Measurements from ENCODE around the gene SLC4A2. TPM values are rescaled to one million over a fixed set of nuclear protein-coding genes. Genes with fewer than 3 reads are reported as not detected.

Gene SLC4A2
- total and polyA plus RNA-seq, 2 of the 8 experiments (the other 6 are each of a cell fraction or from before 2014, with no cell fraction given): 72.6 to 147 TPM

GRCh38 chr7:151066273-151066974 is 7.0 kb downstream of the SLC4A2 start:
- Histone ChIP-seq H2BK5ac (ENCODE audit: low read depth, low read length) (no peak overlapping the region), H3K4me1 (replicated peaks in 1 of 4; ENCODE audit: control insufficient read depth in 3 of 4, insufficient read depth in 4 of 4, low read length in 3 of 4) (peaks cover 3 to 16% (median 14%) of the 10 kb centered on the region in 4 experiments), H3K18ac (ENCODE audit: extremely low read depth, low read length) (no peak overlapping the region), H2AFZ (ENCODE audit: low read length) (no peak overlapping the region), H4K91ac (replicated peaks; ENCODE audit: insufficient read length, low read length) (no peak overlapping the region), H3K23me2 (ENCODE audit: low read depth, low read length) (peaks cover 11% of the 10 kb centered on the region; the same call in 1 of the 2 replicates), H2BK12ac (ENCODE audit: low read depth, low read length) (no peak overlapping the region), H3K79me1 (ENCODE audit: low read depth, low read length) (peaks cover 3% of the 10 kb centered on the region; the same call in 1 of the 2 replicates), H2AK5ac (ENCODE audit: low read depth, low read length) (no peak overlapping the region), H3K4me2 (ENCODE audit: insufficient read depth in 1 of 2, low read depth in 2 of 2, low read length in 2 of 2) (no peak overlapping the region), H3K27me3 (replicated peaks in 1 of 4; ENCODE audit: control insufficient read depth in 3 of 4, extremely low read depth in 1 of 4, insufficient read depth in 3 of 4, low read length in 3 of 4) (no peaks in the 10 kb centered on the region), H4K5ac (ENCODE audit: insufficient read length, low read depth, low read length) (no peak overlapping the region), H3K4ac (replicated peaks; ENCODE audit: insufficient read length, low read depth, low read length) (no peak overlapping the region), H2BK120ac (replicated peaks; ENCODE audit: low read depth, low read length) (no peak overlapping the region), H3K4me3 (ENCODE audit: extremely low read depth in 1 of 4, insufficient read depth in 2 of 4, low read depth in 3 of 4, low read length in 4 of 4) (no peak overlapping the region), H3K9ac (replicated peaks in 1 of 4; ENCODE audit: extremely low read depth in 1 of 4, low read depth in 3 of 4, low read length in 3 of 4) (no peak overlapping the region), H2BK20ac (ENCODE audit: low read length) (no peak overlapping the region), H3K14ac (ENCODE audit: insufficient read length) (no peak overlapping the region), H3K36me3 (ENCODE audit: control insufficient read depth in 2 of 4, insufficient read depth in 4 of 4, low read length in 3 of 4) (peaks cover 13 to 56% (median 34%) of the 10 kb centered on the region in 4 experiments), H2BK15ac (ENCODE audit: low read length) (no peak overlapping the region), H3K79me2 (ENCODE audit: control insufficient read depth in 1 of 2, insufficient read depth in 2 of 2, low read length in 2 of 2) (peaks cover 0 to 8% of the 10 kb centered on the region in 2 experiments; a peak in 1 of 4 replicates), H4K8ac (ENCODE audit: extremely low read depth, insufficient read depth, low read length) (no peak overlapping the region), H3K23ac (ENCODE audit: insufficient read length) (no peak overlapping the region), H4K20me1 (replicated peaks in 1 of 2; ENCODE audit: control insufficient read depth in 1 of 2, insufficient read depth in 2 of 2, low read length in 2 of 2) (peaks cover 5 to 11% of the 10 kb centered on the region in 2 experiments), H3K27ac (ENCODE audit: low read depth, low read length) (no peak overlapping the region), H3K56ac (replicated peaks; ENCODE audit: insufficient read length, low read depth, low read length) (no peak overlapping the region), H3K9me3 (ENCODE audit: insufficient read depth in 2 of 2, low read depth in 1 of 2, low read length in 1 of 2) (no peaks in the 10 kb centered on the region)
- TF ChIP-seq RAD21 (IDR thresholded peaks at IDR 0.05 in 1 of 2, conservative IDR thresholded peaks at IDR 0.05 in 1 of 2; ENCODE audit: low read depth in 2 of 2, low read length in 2 of 2) (no peak), RXRA (IDR thresholded peaks at IDR 0.05; ENCODE audit: insufficient read depth, low read depth, low read length) (no peak), SIX5 (IDR thresholded peaks at IDR 0.05; ENCODE audit: low read depth, low read length) (no peak), EZH2 (IDR thresholded peaks at IDR 0.05; ENCODE audit: low read depth, low read length, severe bottlenecking) (no peak), NRF1 (IDR thresholded peaks at IDR 0.05; ENCODE audit: low read depth, low read length) (no peak), CTBP2 (IDR thresholded peaks at IDR 0.05; ENCODE audit: borderline replicate concordance, insufficient read depth, insufficient read length, low read length) (no peak), GTF2F1 (IDR thresholded peaks at IDR 0.05; ENCODE audit: borderline replicate concordance, low read depth, low read length) (no peak), TAF7 (optimal IDR thresholded peaks at IDR 0.05; ENCODE audit: borderline replicate concordance, low read depth, low read length) (no peak), SUZ12 (IDR thresholded peaks at IDR 0.05; ENCODE audit: low read length) (no peak)
- WGBS, 2 experiments (ENCODE audit: extremely low coverage in 1 of 2, insufficient coverage in 1 of 2, insufficient read length in 1 of 2, insufficient replicate concordance in 2 of 2, low coverage in 1 of 2, low lambda C conversion rate in 2 of 2, missing lambda C conversion rate in 1 of 2): 86% methylated on average over 21 of the region's 39 CpGs; no CpG with 5 or more reads in 1 of the 2 experiments
- FAIRE-seq (no peak), DNase-seq (ENCODE audit: low read depth in 1 of 2, low spot score in 2 of 2) (no peak)
- ChIA-PET POLR2A (ENCODE audit: partially characterized antibody) (interaction anchor here (0.6 to 7.9 kb wide), 4 partner anchors 11 to 375 kb away, joined by 3 to 77 read pairs (median 4); partner anchors contain the start of genes FASTK and TMUB1), CTCF (ENCODE audit: partially characterized antibody) (interaction anchor here (0.5 to 9.0 kb wide), 13 partner anchors 10 to 708 kb away, joined by 3 to 81 read pairs (median 3); partner anchors contain the start of gene CHPF2)

All from H1 (cell line).